ENCODE measurements around the gene ANXA2R.
A peak's percentile ranks its signal among the peaks of the same experiment; 100 is the strongest.

The ANXA2R gene

DNA sequence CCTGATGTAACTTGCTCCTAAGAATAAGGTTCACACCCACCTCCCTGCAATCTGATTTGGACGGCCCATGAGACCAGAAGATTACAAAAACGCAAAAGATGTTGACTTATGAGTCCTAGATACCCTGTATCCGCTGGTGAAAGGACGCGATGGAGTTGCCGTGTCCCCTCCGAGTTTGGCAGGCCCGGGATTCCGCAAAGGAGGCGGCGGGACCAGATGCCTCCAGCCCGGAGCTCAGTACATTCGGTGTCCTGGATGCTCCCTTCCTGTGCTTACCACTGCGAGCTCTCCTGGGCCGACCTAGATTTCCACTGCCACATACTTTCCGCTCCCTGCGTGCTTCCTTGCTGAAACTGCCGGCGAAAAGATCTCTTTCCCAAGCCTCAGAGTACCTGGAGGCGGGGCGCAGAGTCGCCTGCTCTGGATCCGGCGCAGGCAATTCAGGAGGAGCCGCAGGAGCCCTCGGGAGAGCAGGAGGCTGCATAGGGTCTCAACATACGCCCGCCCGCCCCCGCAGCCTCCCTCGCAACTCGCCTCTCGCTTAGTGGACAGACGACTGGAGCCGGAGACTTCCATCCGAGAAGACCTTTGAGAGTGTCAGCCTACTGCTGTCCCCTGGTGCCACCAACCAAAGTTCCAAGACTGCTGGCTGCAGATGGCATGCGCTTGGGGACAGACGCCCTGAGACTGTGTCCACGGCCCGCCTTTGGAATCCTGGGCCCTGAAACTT lies 39.8 kb downstream of the ANXA2R start:
- no peak for DNase-seq (ENCODE audit: low spot score)

DNA sequence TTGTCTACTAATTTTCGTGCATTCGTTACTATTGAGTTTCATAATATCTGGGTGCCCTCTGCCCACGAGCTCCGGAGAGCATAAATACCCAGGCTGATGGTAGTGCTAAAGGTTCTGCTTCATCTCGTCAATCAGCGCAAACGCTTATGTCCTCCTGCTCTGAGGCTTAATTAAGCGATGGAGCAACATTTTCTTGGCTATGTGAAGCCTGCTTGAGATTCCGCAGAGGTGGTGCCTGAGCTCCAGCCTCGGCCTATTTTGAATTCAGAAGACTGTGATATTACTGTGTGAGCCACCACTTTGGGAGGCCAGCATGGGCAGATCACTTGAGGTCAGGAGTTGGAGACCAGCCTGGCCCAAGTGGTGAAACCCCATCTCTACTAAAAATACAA lies 44.8 kb downstream of the ANXA2R start:
- peak; percentile 19 for DNase-seq (ENCODE audit: low spot score)

GRCh38 chr5:42994555-42995359 lies 45.4 kb downstream of the ANXA2R start:
- peak; percentile 94 for DNase-seq (ENCODE audit: low spot score)

DNA sequence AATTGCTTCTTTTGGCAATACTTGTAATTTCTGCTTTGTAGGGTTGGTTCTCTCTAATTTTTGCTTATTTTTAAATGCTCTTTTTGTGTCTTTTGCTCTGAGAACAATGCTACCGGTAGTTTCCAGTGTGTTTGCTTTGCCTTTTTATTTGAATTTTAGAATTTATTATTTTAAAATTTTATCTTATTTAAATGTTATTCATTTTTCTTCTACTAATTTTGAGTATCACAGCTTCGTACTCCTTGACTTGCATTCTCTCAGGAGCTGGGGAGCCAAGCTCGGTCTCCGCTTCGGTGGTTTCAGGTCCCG lies 45.9 kb downstream of the ANXA2R start:
- no peak for DNase-seq (ENCODE audit: low spot score)

- DNase-seq (ENCODE audit: low spot score), result peak; percentile 61
Observed at GRCh38 chr5:42993516-42994245, 46.4 kb downstream of the ANXA2R start.

GRCh38 chr5:42992088-42992879 lies 47.8 kb downstream of the ANXA2R start:
- DNase-seq (ENCODE audit: low spot score), result peak; percentile 81

DNA sequence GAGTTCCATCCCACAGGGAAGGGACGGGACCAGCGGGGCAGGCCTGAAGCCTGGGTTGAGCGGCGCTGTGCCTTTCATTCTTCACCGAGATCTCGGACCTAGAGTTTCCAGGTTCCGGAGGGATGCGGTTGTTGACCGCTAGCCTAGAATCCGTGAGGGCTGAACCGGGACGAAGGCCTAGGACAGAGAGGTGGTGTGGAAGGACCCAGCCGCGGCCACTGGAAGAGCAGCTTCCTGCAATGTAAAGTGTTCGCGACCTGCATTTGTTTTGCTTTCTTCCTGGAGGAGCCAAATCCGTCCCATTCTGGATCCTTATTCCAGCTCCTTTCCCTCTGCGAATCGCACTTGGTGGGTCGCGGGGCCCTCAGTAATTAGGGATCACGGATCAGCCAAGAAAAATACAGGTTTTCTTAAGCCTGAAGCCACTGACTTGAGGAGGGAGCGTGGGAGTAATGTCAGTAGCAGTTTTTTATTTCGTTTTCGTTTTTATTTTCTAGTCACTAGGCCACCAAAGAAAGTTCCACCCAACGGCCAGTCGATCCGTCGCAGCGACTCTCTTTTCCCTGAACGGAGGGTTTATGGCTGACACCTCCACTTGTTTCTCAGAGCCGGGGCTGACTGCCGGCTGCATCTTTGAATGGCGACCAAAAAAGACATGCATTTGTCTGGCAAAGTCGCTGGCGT lies 48.6 kb downstream of the ANXA2R start:
- DNase-seq (ENCODE audit: low spot score), result no peak

- no peak for DNase-seq (ENCODE audit: low spot score)
Observed at GRCh38 chr5:42990892-42991291, 49.2 kb downstream of the ANXA2R start.
